ENCODE results near the gene MRGPRF.
A peak's percentile ranks its signal among the peaks of the same experiment; 100 is the strongest.

MRGPRF gene

DNA sequence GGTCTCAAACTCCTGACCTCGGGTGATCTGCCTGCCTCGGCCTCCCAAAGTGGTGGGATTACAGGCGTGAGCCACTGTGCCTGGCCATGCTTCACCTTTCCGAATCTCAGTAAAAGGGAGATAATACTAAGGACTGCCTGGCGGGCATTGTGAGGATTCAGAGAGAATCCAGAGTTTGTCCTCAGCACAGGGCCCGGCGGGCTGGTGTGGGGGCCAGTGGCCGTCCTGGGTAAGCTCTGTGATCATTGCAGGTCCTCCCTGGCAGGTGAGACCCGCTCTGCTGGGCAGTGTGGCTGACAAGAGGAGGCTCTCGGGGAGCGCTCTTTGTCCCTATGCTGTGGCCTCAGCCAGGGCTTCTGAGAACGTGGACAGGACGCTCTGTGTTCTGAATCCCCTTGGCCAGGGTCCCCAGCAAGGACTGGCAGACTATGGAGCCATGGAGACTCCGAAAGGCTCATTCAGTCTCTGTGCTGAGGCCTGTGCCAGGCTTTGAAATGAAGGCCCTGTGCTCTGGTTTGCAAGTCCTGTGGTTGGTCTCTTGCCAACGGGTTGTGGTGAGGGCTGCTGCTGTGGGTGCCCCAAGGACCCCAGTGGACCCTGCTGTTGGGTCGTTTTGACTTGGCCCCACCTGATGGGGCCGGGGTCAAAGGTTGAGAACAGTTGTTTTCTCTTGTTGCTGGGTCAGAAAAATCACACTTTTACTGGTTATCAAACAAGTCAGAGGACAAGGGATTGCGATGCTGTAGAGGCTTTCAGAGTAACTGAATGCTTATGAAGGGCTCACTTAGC is 37.7 kb upstream of the MRGPRF start:
- DNase-seq (ENCODE audit: low spot score) = no peak

DNA sequence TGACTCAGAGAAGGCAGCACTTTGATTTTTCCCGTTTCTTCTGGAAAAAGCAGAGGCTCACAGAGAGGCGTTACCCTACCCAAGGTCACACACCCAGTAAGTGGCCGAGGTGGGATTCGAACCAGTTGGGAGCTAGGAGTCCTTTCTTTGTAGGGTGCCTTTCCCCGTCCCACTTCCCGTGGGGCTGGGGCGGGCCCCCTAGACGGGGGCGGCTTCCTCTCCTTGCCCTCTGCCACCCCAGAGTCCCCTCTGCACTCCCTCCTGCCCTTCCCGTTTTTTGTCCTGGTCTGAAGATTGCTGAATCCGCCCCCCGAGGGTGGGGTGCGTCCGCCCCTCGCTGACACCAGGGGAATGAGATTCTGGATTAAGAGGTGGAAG is 36.4 kb upstream of the MRGPRF start:
- no peak for DNase-seq (ENCODE audit: low spot score)

DNA sequence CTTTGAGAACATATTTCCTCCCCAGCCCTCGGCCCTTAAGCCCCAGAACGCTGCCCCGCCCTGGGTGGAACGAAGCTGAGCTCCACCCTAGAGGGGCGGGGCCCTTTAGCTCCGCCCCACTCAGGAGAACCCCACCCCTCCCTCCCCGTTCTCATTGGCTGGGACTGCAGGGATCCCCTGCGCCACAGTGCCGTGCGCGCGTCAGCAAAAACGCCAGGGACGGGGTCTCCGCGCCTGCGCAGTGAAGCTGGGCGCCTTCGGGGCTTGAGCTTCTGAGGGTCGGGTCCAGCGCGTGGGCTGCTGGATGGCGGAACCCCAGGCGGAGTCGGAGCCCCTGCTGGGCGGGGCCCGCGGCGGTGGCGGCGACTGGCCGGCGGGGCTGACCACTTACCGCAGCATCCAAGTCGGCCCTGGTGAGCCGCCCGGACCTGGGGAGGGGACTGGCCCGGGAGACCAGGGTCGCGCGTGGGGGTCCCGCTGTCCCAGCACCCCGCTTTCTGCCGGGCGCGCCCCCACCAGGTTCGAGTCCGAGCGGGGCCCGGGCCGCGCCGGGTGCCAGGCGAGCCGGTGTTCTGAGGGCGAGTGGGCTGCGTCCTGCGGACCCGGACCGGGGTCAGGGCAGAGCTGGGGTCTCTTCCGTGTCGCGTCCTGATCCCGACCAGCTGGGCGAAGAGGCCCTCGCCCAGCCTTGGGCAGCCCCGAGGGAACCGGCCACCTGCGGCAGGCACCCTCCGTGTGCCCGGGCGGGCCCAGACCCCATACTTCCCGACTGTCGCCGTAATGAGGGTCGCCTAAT is 35.8 kb upstream of the MRGPRF start, which contains the start of gene TPCN2:
Gene TPCN2 (plus strand): TSS at position 239 of the 796 bp plus-strand sequence. CDS start 66 bp downstream, at position 305.
- DNase-seq (ENCODE audit: low spot score) = peak; percentile 99

DNA sequence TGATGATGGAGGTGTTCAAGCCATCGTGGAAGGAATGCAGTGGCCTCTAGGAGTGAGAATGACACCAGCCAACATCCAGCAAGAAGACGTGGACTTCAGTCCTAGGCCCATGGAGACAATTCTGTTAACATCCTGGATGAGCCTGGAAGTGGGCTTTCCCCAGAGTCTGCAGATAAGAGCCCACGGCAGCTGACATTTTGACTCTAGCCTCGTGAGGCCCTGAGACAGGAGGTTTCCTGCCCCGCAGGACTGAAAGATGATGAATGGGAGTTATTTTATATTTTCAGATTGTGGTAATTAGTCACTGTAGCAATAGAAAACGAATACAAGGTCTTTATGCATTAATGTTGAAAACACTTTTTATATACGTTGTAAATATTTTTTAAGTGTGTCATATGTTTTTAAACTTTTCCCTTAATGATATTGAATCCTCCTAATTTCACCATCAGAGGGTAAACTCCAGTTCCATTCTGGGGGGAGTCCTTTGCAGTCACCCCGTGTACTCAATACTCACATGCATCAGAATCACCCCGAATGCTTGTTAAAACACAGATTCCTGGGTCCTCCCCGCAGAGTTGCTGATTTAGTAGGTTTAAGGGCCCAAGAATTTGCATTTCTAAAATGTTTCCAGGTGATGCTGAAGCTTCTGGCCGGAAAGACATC is 35.1 kb upstream of the MRGPRF start:
- no peak for DNase-seq (ENCODE audit: low spot score)

DNA sequence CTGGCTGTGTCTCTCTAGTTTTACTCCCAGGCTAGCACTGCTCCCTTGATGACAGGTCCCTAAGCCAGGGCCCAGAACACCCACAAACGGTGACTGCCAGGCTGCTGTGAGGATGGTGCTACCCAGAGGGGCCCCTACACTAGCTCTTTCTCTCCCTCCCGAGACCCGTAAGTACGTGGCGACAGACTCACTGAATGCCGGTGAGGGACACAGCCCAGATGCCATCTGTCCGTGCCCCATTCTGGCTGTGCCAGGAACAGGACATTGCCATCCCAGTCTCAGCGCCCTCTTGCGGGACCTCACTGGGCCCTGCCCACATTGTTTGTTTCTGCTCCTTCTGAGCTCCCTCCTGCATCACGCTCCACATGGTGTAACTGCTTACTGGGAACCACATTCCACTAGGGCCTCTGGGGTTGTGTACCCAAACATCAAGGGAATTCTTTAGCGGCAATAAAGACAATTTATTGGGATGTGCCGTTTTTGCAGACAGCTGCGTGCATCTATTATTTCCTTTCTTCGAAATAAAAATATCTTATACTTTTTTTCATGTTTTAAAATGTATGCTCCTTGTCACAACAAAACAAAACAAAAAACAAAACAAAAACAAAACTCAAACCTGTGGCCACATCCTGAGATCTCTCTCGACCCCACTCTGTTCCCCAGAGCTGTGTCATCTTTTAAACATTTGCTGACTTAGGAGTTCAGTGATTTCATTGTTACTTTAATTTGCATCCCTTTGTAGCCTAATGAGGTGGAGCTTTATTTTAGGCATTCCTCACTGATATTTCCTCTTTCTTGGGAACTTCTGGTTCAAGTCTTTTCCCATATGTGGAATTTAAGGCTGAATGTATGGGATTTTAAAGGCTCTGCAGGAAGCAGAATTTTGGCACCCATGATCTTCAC is 31.3 kb upstream of the MRGPRF start:
- DNase-seq (ENCODE audit: low spot score) = peak; percentile 75

DNA sequence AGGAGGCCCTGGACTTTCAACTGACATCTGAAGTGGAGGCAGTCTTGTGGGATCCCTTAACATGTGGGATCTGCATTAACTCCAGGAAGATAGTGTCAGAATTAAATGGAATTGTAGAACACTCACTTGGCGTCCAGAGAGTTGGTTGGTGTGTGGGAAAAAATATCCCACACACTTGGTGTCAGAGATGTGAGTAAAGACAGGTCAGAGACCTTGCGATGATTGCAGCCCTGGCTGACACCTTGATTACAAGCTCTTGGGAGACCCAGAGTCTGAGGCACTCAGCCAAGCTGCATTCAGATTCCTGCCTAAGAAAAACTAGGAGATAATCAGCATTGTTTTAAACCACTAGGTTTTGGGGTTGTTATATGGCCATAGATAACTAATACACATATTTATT is 28.5 kb upstream of the MRGPRF start:
- DNase-seq (ENCODE audit: low spot score) = no peak

DNA sequence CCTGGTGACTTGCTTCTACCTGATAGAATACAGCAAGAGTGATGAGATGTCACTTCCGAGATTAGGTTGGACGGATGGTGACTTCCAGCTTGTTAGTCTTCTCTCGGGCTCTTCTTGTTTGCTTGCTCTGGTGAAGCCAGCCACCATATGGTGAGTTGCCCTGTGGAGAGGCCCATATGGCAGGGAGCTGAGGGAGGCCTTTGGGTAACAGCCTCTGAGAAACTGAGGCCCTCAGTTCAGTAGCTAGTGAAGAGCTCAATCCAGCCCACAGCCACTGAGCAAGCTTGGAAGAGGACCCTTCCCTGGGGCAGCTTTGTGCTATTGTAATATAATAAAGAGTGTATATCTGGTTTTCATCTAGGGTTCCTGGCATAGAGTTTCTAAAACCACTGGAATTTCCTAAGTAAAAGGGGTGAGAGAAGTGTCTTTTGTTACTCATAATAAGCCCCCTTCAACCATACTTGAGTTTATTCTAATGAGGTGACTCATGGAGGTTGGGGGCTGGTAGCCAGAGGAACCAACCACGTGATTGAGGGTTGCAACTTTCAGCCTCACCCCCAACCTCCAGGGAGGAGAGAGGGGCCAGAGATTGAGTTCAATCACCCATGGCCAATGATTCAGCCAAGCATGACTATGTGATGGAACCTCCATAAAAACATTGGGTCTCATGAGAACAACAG is 27.7 kb upstream of the MRGPRF start:
- no peak for DNase-seq (ENCODE audit: low spot score)

DNA sequence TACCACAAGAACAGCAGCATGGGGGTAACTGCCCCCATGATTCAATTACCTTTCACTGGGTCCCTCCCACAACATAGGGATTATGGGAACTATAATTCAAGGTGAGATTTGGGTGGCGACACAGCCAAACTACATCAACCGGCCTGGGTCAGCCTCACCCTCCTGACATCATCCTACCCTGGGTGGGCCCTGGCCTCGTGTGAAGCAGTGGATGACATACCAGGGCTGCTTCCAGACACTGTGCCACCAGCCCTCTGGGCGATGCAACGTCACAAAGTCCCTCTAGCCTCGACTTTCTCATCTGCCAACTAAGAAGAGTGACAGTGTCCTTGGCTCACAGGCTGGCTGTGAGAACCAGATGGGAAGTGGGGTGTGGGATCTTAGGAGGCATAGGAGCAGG is 27.0 kb upstream of the MRGPRF start:
- DNase-seq (ENCODE audit: low spot score) = no peak

DNA sequence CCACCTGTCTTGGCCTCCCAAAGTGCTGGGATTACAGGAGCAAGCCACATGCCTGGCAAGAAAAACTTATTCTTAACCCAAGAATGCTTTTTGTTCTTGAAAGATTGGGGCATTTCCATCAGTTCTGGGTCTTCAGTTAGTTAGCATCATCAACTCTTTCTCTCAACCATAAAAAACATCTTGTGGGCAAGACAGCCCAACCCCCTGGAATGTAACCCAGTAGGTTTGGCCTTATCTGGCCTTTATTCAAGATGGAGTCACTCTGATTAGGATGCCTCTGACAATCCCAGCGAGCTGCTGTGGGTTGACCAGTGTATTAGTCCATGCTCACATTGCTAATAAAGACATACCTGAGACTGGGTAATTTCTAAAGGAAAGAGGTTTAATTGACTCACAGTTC is 26.5 kb upstream of the MRGPRF start:
- DNase-seq (ENCODE audit: low spot score) = no peak

DNA sequence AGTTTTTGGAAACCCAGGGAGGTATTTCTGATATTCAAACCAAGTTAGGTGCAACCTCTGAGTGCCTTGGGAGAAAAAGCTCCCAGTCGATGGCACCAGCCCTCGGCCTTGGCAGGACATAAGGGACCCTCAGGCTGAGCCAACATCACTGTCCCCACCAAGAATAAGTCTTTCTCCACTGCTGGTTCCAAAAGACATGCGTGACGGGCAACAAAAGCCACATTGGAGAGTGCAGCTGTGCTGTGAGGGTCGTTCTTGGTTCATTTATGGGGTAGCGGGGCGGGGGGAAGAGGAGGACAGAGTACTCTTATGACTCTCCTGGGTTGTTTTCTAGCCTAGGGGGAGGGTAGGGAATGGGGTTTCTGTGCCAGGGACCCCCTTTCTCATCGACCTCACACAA is 24.5 kb upstream of the MRGPRF start:
- no peak for DNase-seq (ENCODE audit: low spot score)

DNA sequence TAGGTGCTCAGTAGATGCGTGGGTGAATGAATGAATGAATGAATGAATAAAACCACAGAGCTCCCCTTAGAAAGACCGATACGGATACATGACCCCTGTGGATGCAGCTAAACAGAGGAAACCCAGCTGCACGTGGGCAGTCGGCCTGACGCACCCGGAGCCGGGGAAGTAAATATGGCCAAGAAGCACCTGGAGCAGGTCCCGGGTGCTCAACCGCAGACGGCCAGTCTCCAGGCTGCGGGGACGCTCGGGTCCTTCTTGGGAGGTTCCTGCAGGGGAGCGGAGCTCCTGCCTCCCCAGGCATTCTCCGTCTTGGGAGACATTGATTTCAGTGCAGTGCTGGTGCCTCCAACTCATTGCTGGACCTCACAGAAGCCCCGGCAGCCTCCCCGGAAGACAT is 24.0 kb upstream of the MRGPRF start:
- DNase-seq (ENCODE audit: low spot score) = no peak

DNA sequence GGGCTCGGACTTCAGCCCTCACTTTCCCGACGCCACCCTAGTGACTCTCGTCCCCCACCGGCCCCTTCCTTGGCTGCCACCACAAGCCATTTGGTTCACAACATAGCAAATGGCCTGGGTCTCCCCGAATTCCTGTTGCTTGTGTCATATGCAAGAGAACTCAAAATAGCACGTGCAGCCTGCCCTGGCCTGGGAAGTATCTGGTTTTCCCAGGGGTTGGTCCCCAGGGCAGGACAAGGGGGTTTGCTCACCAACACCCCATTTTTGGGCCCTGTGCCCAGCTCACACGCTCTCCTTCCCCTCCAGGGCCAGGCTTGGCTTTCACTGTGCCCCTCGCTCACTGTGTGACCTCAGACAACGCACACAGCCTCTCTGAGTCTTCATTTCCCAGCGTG is 22.9 kb upstream of the MRGPRF start:
- no peak for DNase-seq (ENCODE audit: low spot score)

DNA sequence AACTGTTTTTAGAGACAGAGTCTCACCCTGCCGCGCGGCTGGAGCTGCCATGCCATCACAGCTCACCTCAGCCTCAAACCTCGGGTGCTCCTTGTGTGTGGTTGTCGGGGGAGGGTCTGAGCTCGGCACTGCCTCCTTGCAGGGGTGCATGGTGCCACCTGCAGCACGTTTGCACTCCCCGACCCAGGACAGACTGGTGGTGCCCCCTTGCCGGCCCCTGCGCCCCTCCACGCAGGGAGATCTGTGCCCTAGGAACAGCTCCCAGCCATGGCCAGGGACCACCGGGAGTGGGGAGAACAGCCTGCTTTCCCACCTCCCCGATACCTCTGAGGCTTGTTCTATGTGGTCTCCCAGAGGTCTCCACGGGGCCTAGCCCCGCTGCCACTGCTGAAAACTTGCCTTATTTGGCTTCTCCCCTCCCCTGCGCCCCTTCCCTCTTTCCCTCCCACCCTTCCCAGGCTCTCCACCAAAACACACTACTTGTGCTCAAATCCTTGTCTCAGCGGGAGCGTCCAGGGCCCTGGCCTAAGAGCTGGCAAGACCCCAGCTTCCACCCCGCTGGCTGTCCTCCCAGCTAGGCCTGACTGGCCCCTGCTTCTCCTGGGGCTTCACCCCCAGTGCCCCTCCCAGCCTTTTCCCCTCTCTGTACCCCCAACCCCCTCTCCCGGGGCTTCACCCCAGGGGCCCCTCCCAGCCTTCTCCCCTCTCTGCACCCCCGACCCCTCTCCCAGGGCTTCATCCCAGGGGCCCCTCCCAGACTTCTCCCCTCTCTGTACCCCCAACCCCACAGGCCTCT is 22.3 kb upstream of the MRGPRF start:
- no peak for DNase-seq (ENCODE audit: low spot score)

DNA sequence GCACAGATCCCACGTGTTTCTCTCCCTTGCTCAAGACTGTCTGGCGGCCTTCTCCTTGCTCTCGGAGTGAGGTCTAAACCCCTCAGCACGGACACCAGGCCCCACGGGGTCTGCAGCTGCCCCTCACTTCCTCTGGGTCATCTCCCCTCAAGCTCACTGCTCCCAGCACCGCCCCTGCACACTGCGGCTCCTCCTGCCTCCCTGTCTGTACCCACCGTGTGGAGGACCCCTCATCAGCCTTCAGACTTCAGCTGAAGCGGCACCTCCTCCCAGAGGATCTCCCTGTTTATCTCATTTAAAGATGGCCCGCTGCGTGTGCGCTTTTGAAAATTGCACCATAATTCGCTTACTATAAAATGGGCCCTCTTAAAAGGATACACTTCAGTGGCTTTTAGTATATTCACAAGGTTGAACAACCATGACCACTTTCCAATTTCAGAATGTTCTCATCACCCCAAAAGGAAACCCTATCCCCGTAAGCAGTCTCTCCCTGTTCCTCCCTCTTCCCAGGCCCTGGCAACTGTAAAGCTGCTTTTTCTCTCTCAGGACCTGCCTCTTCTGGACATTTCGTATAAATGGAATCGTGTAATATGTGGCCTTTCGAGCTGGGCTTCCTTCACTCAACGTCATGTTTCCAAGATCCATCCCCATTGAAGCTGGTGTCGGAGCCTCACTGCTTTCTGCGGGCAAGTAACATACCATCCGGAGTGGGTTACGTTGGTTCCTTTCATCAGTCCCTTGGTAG is 21.2 kb upstream of the MRGPRF start:
- no peak for DNase-seq (ENCODE audit: low spot score)

DNA sequence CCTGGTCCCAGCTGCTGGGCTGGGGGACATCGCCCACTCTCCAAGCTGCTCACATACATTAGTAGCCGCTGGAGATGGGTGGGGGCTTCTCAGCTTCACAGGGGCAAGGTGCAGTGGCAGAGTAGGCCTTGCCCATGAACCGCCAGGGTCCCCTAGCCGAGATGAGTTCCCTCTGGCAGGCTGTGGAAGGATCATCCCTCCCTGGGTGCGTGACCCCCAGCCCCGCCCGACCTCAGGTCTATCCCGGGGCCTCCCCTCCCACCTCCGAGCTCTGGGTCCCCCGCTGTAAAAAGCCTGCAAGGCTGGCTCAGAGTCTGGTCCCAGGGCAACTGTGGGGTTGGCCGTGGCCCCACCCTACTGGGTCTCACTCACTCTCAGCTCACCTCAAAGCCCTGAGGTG is 20.4 kb upstream of the MRGPRF start:
- DNase-seq (ENCODE audit: low spot score) = no peak

DNA sequence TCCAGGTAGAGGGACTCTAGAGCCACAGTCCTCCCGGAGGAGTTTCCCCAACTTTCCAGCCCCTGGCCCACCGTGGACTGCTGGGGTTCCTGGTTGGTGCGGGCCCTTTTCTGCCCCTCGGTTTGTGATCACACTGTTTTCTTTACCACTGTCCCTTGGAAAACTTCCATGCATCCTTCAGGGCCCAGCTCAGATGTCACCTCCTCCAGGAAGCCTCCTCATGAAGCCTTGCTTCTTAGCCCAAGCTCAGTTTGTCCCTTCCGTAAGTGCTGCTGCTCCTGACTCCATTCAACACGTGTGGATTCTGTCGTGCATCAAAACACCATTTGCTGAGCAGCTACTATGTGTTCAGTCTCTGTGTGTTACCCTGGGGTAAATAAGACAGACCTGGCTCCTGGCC is 19.8 kb upstream of the MRGPRF start:
- DNase-seq (ENCODE audit: low spot score) = no peak

DNA sequence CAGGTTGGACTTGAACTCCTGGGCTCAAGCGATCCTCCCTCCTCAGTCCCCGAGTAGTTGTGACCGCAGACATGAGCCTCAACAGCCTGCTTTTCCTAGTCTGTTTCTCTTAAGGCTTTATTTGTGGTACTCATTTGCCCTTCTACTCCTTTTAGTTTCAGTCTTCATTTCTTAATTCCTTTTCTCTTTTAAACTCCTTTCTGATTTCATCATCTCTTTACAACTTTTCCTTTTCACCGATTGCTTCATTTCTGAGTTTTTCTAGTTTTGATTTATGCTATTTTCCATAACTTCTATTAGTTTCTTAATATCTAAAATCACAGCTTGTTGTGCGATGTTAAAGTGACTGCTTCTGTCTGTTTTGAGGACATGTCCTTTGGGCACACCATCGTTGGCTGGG is 17.3 kb upstream of the MRGPRF start:
- no peak for DNase-seq (ENCODE audit: low spot score)

DNA sequence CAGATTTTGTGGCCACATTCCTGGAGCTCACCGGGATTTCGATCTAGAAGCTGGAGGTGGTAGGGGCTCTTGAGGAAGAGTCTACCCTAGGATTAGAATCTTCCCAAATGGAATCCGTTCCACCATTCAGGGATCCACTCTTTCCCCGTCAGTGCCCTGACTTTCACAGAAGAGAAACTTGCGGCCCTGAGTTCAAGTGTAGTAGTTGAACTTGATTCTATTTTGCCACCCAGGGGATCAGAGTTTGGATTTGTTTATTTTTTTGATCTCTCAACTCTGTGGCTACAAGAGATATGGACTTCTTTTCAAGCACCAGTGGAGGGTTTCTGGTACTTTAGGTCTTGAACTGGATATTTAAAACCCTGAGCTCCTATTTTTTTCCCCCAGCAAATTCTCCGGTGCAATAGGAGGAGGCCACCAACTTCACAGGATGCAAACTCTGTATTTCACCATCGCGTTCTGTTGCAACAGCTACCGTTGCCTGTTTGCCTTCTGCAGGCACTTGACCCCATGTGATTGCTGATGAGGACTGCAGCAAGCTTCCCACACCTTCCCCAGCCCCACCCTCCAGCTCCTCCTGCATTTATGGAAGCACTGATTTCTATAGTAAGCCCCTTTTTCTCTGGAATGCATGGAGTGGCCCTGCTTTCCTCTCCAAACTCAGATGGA is 14.8 kb upstream of the MRGPRF start:
- DNase-seq (ENCODE audit: low spot score) = no peak

DNA sequence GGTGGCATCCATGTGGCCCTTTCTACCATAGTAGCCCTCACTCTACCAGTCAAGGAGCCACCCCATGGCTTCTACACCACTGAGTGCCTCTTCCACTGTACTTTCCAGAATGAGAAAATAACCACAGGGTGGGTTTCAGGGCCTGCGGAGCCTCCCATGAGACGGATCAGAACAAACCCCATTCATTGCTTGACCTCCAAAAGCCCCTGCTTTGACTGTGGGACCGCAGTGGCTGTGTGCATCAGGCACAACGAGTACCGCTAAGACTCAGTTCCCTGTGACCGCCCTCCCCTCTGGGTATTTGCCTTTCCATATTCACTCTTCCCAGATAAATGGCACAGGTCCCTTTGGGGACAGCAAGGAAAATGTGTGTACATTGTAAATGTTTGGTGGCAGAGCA is 11.5 kb upstream of the MRGPRF start:
- DNase-seq (ENCODE audit: low spot score) = no peak
